Trophoblast cell (in vitro differentiated cells and primary cell): ENCODE data around the gene IKBKG.

Experiments used
- DNase-seq, 2 donors: peaks; one replicate each; pipeline ENCODE4 v3.0.0-alpha.2; 2016
- H2AFZ ChIP-seq: 2 replicates; pipeline ENCODE4 v1.6.1; 2013; ENCODE audit warnings: low read length, moderate library complexity, mild to moderate bottlenecking; ENCODE audit not compliant: insufficient read depth, poor library complexity
- H2AK5ac ChIP-seq: 2 replicates; pipeline ENCODE4 v1.6.1; 2013; ENCODE audit warnings: mild to moderate bottlenecking, low read length
- H2BK120ac ChIP-seq: 2 replicates; pipeline ENCODE4 v1.6.1; 2013; ENCODE audit warnings: low read length, mild to moderate bottlenecking, moderate library complexity; ENCODE audit not compliant: insufficient read depth, poor library complexity
- H2BK12ac ChIP-seq: 2 replicates; pipeline ENCODE4 v1.6.1; 2013; ENCODE audit warnings: mild to moderate bottlenecking, low read length, moderate library complexity
- H2BK5ac ChIP-seq: 2 replicates; pipeline ENCODE4 v1.6.1; 2013; ENCODE audit warnings: low read length, low read depth, moderate library complexity, mild to moderate bottlenecking; ENCODE audit not compliant: poor library complexity
- H3K14ac ChIP-seq: 2 replicates; pipeline ENCODE4 v1.6.1; 2013; ENCODE audit warnings: mild to moderate bottlenecking, low read length
- H3K18ac ChIP-seq: 2 replicates; pipeline ENCODE4 v1.6.1; 2013; ENCODE audit warnings: mild to moderate bottlenecking, low read length
- H3K23ac ChIP-seq: 2 replicates; pipeline ENCODE4 v1.6.1; 2013; ENCODE audit warnings: low read length
- H3K27ac ChIP-seq: 2 replicates; pipeline ENCODE4 v1.5.1; 2013; ENCODE audit warnings: low read depth, mild to moderate bottlenecking, inconsistent platforms, low read length, moderate library complexity
- H3K27me3 ChIP-seq: 2 replicates; pipeline ENCODE4 v1.6.1; 2013; ENCODE audit warnings: inconsistent platforms, mild to moderate bottlenecking, low read length, moderate library complexity; ENCODE audit not compliant: insufficient read depth
- H3K36me3 ChIP-seq, 2 experiments: 1 replicate in 1 of 2; 2 replicates in 1 of 2; pipeline ENCODE4 v1.6.1; 2013; ENCODE audit warnings: low read length in 2 of 2, mild to moderate bottlenecking in 2 of 2, moderate library complexity in 1 of 2; ENCODE audit not compliant: insufficient read depth in 2 of 2, control insufficient read depth in 1 of 2
- H3K4ac ChIP-seq: 2 replicates; pipeline ENCODE4 v1.6.1; 2013; ENCODE audit warnings: low read depth, mild to moderate bottlenecking, low read length, moderate library complexity
- H3K4me1 ChIP-seq, 2 experiments: 1 replicate in 1 of 2; 2 replicates in 1 of 2; pipeline ENCODE4 v1.6.1; 2013; ENCODE audit warnings: low read length in 2 of 2, mild to moderate bottlenecking in 2 of 2, moderate library complexity in 1 of 2; ENCODE audit not compliant: insufficient read depth in 2 of 2, control insufficient read depth in 1 of 2
- H3K4me2 ChIP-seq: 2 replicates; pipeline ENCODE4 v1.6.1; 2013; ENCODE audit warnings: inconsistent platforms, mild to moderate bottlenecking, low read length, moderate library complexity
- H3K4me3 ChIP-seq: 2 replicates; pipeline ENCODE4 v1.5.1; 2013; ENCODE audit warnings: mild to moderate bottlenecking, low read depth, low read length, inconsistent platforms
- H3K79me1 ChIP-seq: one replicate; pipeline ENCODE4 v1.6.1; 2013; ENCODE audit warnings: low read length
- H3K79me2 ChIP-seq: 2 replicates; pipeline ENCODE4 v1.6.1; 2013; ENCODE audit warnings: low read length, mild to moderate bottlenecking; ENCODE audit not compliant: control insufficient read depth, insufficient read depth, poor library complexity
- H3K9ac ChIP-seq: 2 replicates; pipeline ENCODE4 v1.6.1; 2013; ENCODE audit warnings: mild to moderate bottlenecking, low read length
- H3K9me3 ChIP-seq: 2 replicates; pipeline ENCODE4 v1.6.1; 2013; ENCODE audit warnings: low read depth, mild to moderate bottlenecking, control low read depth, inconsistent platforms, low read length; ENCODE audit not compliant: insufficient read depth
- H4K12ac ChIP-seq: 2 replicates; pipeline ENCODE4 v1.6.1; 2013; ENCODE audit warnings: low read depth, mild to moderate bottlenecking, low read length, moderate library complexity
- H4K8ac ChIP-seq: 2 replicates; pipeline ENCODE4 v1.6.1; 2013; ENCODE audit warnings: low read depth, mild to moderate bottlenecking, low read length, moderate library complexity
- H4K91ac ChIP-seq: one replicate; pipeline ENCODE4 v1.6.1; 2013; ENCODE audit warnings: low read depth, mild to moderate bottlenecking, low read length, moderate library complexity
- WGBS: extraction: QIAGEN DNeasy Blood & Tissue Kit; methylation state at CpG from one replicate; pipeline ENCODE4 v1.1.7; 2013; ENCODE audit warnings: missing lambda C conversion rate; ENCODE audit not compliant: insufficient read length, insufficient coverage; ENCODE audit errors: extremely low coverage; 5-methylcytosine and 5-hydroxymethylcytosine counted together

IKBKG gene

DNA sequence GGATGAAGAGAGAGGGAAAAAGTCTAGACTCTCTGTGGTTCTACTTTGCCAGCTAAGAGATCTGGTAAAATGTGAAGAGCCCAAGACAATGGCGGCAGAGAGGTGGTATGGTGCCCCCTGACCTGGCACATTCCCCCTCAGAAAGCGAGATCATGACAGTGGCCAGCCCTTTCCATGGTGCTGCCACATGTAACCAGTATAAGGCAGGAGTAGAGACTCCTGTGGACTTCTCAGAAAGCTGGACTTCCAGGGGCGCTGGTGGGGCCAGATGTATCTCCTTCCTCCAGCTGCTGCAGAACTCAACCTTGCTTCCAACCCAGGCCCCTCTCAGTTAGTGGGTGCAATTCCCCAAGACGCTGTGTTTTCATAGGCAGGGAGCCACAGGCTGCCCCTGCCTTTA lies 47.1 kb downstream of the IKBKG start:
- Histone ChIP-seq H3K27me3 (no peaks in the 10 kb centered on the region), H3K18ac (no peak overlapping the region), H3K36me3 (no peaks in the 10 kb centered on the region), H4K12ac (no peak overlapping the region), H4K8ac (no peak overlapping the region), H3K4me1 (no peaks in the 10 kb centered on the region), H2BK12ac (no peak overlapping the region), H3K79me2 (no peaks in the 10 kb centered on the region), H3K79me1 (no peaks in the 10 kb centered on the region), H2AFZ (no peak overlapping the region), H3K9me3 (peaks cover 7% of the 10 kb centered on the region), H3K4me3 (no peak overlapping the region), H2BK120ac (no peak overlapping the region), H2AK5ac (no peak overlapping the region), H3K4me2 (no peak overlapping the region), H4K91ac (no peak overlapping the region), H3K9ac (no peak overlapping the region), H2BK5ac (no peak overlapping the region), H3K23ac (no peak overlapping the region), H3K14ac (no peak overlapping the region), H3K4ac (no peak overlapping the region), H3K27ac (no peak overlapping the region)
- no peak for DNase-seq
- no CpG with 5 or more reads among the region's 4 CpGs for WGBS

DNA sequence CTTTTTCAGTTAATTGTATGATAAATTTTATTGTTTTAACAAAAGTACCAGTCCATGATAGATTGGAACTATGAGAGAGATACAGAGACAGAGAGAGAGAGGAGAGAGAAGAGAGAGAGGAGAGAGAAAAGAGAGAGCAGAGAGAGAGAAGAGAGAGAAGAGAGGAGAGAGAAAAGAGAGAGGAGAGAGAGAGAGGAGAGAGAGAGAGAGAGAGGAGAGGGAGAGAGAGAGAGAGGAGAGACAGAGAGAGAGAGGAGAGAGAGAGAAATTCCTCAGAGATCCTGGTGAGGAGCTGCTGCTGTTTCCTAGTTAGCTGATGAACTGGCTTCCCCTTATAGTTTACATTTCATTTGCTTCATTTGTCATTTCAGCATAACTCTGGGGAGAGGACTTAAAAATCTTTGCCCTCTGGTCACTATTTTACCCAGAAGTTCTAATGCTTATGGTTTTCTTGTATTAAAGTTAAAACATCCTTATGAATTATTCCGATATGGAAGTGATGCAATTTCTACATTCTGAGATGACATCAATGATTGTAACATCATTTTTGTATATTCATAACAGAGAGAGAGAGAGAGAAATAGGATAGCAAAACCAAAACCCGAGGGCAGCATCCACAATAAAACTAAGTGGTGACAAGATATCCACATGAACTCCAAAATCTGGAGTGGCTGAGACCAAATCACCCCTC lies 48.3 kb downstream of the IKBKG start:
- Histone ChIP-seq H4K12ac (no peak overlapping the region), H2BK5ac (no peak overlapping the region), H3K18ac (no peak overlapping the region), H2BK12ac (no peak overlapping the region), H3K36me3 (no peaks in the 10 kb centered on the region), H3K27ac (no peak overlapping the region), H3K4me3 (no peak overlapping the region), H2BK120ac (no peak overlapping the region), H2AK5ac (no peak overlapping the region), H3K79me1 (no peaks in the 10 kb centered on the region), H3K4ac (no peak overlapping the region), H4K8ac (no peak overlapping the region), H3K4me2 (no peak overlapping the region), H4K91ac (no peak overlapping the region), H3K4me1 (no peaks in the 10 kb centered on the region), H3K14ac (no peak overlapping the region), H2AFZ (no peak overlapping the region), H3K23ac (no peak overlapping the region), H3K79me2 (no peaks in the 10 kb centered on the region), H3K9me3 (peaks cover 14% of the 10 kb centered on the region), H3K27me3 (no peaks in the 10 kb centered on the region), H3K9ac (no peak overlapping the region)
- no peak for DNase-seq
- no CpG with 5 or more reads among the region's 2 CpGs for WGBS

DNA sequence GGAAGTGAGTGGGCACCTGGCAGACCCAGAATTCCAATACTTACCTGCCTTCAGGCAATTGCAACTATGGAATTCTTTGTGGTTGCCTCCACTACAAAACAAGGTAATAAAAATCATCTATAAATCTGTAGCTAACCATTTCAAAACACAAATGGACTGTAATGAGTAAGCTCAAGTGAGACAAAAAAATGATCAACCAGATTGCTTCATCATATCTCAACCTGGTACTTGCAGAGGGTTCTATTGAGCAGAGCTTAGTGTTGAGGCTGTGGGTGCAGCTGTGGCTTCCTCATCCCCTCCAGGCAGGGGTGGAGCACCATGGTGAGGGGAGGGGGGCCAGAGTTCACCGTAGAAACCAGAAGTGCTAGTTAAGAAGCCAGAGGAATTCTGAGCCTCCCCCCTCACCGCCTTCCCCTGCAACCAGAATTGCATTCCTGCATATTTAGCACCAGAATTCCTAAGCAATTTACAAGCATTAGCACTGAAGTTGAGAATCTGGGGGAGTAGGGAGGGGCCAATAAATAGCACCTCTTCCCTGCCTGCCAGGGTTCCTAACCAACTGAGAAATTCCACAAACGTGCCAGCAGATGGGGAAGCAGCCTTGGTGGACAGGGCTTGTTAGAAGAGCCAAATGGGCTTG lies 49.0 kb downstream of the IKBKG start:
- Histone ChIP-seq H2BK12ac (no peak overlapping the region), H4K12ac (no peak overlapping the region), H3K79me1 (no peaks in the 10 kb centered on the region), H3K18ac (no peak overlapping the region), H3K9me3 (peaks cover 14% of the 10 kb centered on the region), H3K23ac (no peak overlapping the region), H3K36me3 (no peaks in the 10 kb centered on the region), H3K4ac (no peak overlapping the region), H3K27me3 (no peaks in the 10 kb centered on the region), H3K4me3 (no peak overlapping the region), H3K9ac (no peak overlapping the region), H2BK120ac (no peak overlapping the region), H3K4me1 (no peaks in the 10 kb centered on the region), H3K14ac (no peak overlapping the region), H3K79me2 (no peaks in the 10 kb centered on the region), H2AK5ac (no peak overlapping the region), H3K27ac (no peak overlapping the region), H4K91ac (no peak overlapping the region), H2AFZ (no peak overlapping the region), H3K4me2 (no peak overlapping the region), H2BK5ac (no peak overlapping the region), H4K8ac (no peak overlapping the region)
- WGBS = no CpG with 5 or more reads among the region's 3 CpGs
- peak; percentile 55 to 64 for DNase-seq

DNA sequence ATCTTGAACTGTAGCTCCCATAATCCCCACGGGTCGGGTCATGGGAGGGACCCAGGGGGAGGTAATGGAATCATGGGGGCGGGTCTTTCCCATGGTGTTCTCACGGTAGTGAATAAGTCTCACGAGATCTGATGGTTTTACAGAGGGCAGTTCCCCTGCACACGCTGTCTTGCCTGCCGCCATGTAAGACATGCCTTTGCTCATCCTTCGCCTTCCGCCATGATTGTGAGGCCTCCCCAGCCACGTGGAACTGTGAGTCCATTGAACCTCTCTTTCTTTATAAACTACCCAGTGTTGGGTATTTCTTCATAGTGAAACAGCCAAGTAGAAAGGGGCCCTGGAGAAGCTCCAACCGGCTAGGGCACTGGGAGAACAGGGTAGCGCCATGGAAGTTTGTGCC lies 49.8 kb downstream of the IKBKG start:
- H3K4me1 ChIP-seq = no peaks in the 10 kb centered on the region
- H2BK5ac ChIP-seq = no peak overlapping the region
- no peaks in the 10 kb centered on the region for H3K79me2 ChIP-seq
- H2AFZ ChIP-seq = no peak overlapping the region
- H3K4ac ChIP-seq = no peak overlapping the region
- no peak overlapping the region for H2AK5ac ChIP-seq
- H4K91ac ChIP-seq = no peak overlapping the region
- no peak overlapping the region for H3K27ac ChIP-seq
- no peaks in the 10 kb centered on the region for H3K36me3 ChIP-seq
- no peak overlapping the region for H3K14ac ChIP-seq
- H2BK120ac ChIP-seq = no peak overlapping the region
- no peak overlapping the region for H3K4me3 ChIP-seq
- WGBS = no CpG with 5 or more reads among the region's 12 CpGs
- no peak overlapping the region for H4K8ac ChIP-seq
- no peak overlapping the region for H3K18ac ChIP-seq
- peaks cover 14% of the 10 kb centered on the region for H3K9me3 ChIP-seq
- no peak for DNase-seq
- H3K9ac ChIP-seq = no peak overlapping the region
- H3K79me1 ChIP-seq = no peaks in the 10 kb centered on the region
- H3K23ac ChIP-seq = no peak overlapping the region
- no peak overlapping the region for H4K12ac ChIP-seq
- H3K27me3 ChIP-seq = no peaks in the 10 kb centered on the region
- no peak overlapping the region for H3K4me2 ChIP-seq
- no peak overlapping the region for H2BK12ac ChIP-seq
